ENCODE measurements around the gene STAM2. TPM values are rescaled to one million over a fixed set of nuclear protein-coding genes. Genes with fewer than 3 reads are reported as not detected.

Gene STAM2
- total RNA-seq, 1 experiment from 2014 or later: 44.2 TPM

DNA sequence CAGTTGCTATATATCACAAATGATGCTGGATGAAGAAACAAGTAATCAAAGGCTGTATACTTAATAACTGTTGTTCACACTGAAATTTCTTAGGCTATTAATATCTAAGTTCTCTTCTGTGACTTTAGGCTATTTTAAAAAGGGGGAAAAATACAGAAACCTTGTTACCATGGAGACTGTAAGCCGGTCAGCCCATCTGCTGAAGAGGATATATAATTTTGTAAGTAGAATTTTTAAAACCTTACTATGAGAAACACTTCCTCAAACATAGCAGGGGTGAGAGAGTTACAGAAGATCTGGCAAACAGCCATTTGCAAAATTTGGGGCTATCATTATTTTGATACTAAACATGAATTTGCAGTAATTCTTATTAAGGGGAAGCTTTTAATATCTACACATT, 104.5 kb downstream of the STAM2 start:
- no peak for DNase-seq (ENCODE audit: low spot score)

DNA sequence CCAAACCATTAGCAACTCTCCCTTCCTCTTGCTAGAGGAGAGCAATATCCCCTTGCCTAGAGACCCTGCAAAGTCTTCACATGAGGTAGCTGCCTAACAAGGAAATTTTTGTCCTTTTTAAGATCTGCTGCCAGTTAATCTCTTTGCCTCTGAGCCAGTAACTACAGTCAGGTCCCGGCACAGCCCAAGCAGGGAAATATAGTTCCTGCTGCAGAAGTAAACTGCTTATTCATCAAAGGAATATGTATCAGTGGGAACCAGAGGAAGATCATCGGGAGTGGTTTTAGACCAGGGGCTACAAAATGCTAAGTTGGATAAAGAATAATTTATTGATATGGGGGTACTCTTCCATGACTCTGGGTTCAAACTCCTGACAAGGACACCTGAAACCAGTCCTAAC, 107.3 kb downstream of the STAM2 start:
- no peak for DNase-seq (ENCODE audit: low spot score)

GRCh38 chr2:152067823-152068222, 107.7 kb downstream of the STAM2 start:
- no peak for DNase-seq (ENCODE audit: low spot score)

Other genes with a start within 250 kb of the STAM2 start
- gene CACNB4, start 76.7 kb downstream of the STAM2 start, total RNA-seq (2014; rRNA removed; shearing (Covaris generic)): 1.8 and 2.2 TPM in 2 replicates
- gene FMNL2, start 159.4 kb upstream of the STAM2 start, total RNA-seq (2014; rRNA removed; shearing (Covaris generic)): 25.6 and 37.5 TPM in 2 replicates